Breast epithelium (tissue), 3 donors: Measurements from ENCODE around the gene SLC35A4.

Experiments
- CTCF ChIP-seq, 3 donors: fragments of 450-650 bp; IDR thresholded peaks; one replicate each; pipeline ENCODE4 v1.5.1; 2016 to 2017; ENCODE audit warnings: antibody characterized with exemption in 3 of 3, mild to moderate bottlenecking in 3 of 3, moderate library complexity in 3 of 3
- POLR2A ChIP-seq: fragments of 450-650 bp; IDR thresholded peaks from one replicate; pipeline ENCODE4 v1.6.1; 2016; ENCODE audit warnings: antibody characterized with exemption, mild to moderate bottlenecking, moderate library complexity

GRCh38 chr5:140567136-140567818, 2.6 kb downstream of the SLC35A4 start:
- TF ChIP-seq CTCF (IDR thresholded peaks at IDR 0.05) (no peak), POLR2A (no peak)
